GM21381 (cell line): ENCODE measurements around the gene SPG11.

Experiments
- ATAC-seq: cut with Tn5 transposase; IDR thresholded peaks from one replicate; pipeline ENCODE4 v1.9.1; 2021; ENCODE audit warnings: mild to moderate bottlenecking, moderate library complexity; ENCODE audit not compliant: unreplicated experiment

Gene SPG11

DNA sequence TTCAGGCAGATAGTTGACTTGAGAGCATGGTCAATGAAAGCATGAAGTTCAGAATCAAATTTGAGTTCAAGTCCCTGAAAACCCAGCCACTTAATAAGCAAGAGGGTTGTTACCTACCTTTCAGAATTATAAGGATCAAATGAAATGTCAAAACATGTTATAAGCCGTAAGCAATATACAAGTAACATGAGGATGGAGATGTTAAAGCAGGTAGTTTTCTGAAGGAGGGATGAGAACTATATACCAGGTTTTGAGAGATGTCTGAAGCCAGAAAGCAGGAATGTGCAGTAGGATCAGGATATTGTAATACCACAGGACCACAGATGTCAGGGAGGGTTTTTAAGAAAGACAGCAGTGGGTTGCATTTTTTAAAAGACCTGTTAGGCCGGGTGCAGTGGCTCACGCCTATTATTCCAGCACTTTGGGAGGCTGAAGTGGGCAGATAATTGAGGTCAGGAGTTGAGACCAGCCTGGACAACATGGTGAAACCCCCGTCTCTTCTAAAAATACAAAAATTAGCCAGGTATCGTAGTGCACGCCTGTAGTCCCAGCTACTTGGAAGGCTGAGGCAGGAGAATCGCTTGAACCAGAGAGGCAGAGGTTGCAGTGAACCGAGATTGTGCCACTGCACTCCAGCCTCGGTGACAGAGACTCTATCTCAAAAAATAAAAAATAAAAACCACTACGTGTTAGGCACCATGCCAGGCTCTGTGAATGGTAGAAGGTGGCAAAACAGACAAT, 133.4 kb downstream of the SPG11 start:
- ATAC-seq = no peak

DNA sequence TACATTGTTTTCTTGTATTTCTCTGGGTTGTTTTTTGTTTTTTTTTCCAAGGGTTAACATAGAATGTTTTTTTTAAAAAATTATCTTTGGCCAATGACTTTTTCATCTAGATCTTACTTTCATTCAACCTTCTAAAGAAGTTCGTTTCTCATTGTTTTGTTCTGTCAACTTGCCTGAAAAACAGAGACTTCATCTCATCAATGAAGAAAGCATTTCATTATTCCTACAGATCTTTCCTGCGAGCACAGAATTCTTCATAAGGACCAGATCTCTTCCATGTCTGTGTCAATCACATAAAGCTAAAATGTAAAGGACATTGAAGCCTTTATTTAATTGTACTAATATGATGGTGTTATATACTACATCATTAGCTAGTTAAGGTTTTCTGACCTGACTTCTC, 136.2 kb downstream of the SPG11 start:
- ATAC-seq = no peak

DNA sequence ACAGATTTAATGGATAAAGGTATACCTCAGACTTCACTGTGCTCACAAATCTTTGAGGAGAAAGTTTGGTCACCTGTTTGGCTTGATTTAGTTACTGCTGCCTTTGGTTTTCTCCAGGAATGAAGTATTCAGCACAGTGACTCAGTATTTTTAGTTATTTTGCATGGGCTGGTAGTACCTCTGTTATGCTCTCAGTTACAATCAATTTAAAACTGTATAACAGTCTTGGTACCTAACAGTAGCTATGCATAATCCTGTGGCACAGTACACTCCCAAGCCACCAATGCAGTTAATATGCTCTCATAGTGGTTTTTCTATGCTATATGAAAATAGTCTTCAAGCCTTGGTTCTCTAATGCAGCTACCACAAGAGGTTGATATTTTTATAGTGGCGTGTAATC, 138.4 kb downstream of the SPG11 start:
- ATAC-seq = no peak

DNA sequence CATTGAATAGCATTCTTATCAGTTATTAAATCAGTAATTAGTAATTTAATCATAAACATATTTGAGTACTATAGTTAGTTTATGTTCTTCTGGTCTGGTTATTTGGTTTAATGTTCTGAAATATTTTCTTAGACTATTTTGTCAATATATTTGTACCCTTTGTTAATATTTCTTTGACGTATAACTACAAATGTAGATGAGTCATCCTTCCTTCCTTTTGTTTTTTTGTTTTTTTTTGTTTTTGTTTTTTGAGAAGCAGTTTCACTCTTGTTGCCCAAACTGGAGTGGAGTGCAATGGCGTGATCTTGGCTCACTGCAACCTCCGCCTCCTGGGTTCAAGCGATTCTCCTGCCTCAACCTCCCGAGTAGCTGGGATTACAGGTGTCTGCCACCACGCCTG, 143.9 kb downstream of the SPG11 start:
- no peak for ATAC-seq

DNA sequence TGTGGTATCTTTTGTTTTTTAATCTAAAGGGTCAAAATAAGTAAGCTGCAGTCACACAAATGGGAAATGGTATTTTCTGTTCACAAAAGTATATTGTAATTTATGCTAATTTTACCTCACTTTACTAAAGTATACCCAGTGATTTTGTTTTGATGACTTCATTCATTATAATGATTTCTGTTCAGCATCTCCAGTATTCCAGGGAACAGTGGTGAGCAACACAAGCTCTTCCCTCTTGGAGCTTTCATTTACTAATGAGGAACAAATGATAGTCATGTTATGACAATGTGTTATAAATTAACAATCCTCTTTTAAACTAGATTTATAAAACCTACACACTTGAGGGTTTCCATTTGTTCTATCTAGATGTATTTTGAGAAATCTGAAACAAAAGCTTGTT, 147.0 kb downstream of the SPG11 start:
- ATAC-seq = no peak
